ENCODE results near the gene SPTBN5.
A peak's percentile ranks its signal among the peaks of the same experiment; 100 is the strongest.
"Not testable (repeated sequence)": the region's sequence is repeated elsewhere in the genome, so short reads cannot be mapped to it uniquely, and the experiment has no call there.

The SPTBN5 gene

GRCh38 chr15:41840673-41841072 lies 53.2 kb downstream of the SPTBN5 start:
- no peak for DNase-seq

GRCh38 chr15:41839781-41840491 lies 53.9 kb downstream of the SPTBN5 start:
- no peak for DNase-seq

- DNase-seq: no peak
These were observed 55.4 kb downstream of the SPTBN5 start, which contains the start of gene PLA2G4B for GRCh38 chr15:41838400-41838897. Gene PLA2G4B, plus strand, starts transcription at chr15:41838847. Its CDS starts 67 bp downstream, at chr15:41838914.

GRCh38 chr15:41836713-41837454 lies 57.0 kb downstream of the SPTBN5 start:
- DNase-seq: no peak

GRCh38 chr15:41836073-41836472 lies 57.8 kb downstream of the SPTBN5 start:
- no peak for DNase-seq

GRCh38 chr15:41834096-41834495 lies 59.8 kb downstream of the SPTBN5 start:
- DNase-seq: no peak

- peak; percentile 6 for DNase-seq
These were observed 61.0 kb downstream of the SPTBN5 start for GRCh38 chr15:41832875-41833274.

GRCh38 chr15:41832208-41832607 lies 61.6 kb downstream of the SPTBN5 start:
- DNase-seq: no peak

- DNase-seq: not testable (repeated sequence)
These were observed 62.6 kb downstream of the SPTBN5 start for GRCh38 chr15:41831291-41831690.

GRCh38 chr15:41829959-41830646 lies 63.8 kb downstream of the SPTBN5 start:
- no peak for DNase-seq

GRCh38 chr15:41828807-41829141 lies 65.1 kb downstream of the SPTBN5 start:
- DNase-seq: no peak

- DNase-seq: peak; percentile 78
These were observed 65.7 kb downstream of the SPTBN5 start, which contains the start of gene JMJD7 for GRCh38 chr15:41827880-41828806. Gene JMJD7, plus strand, starts transcription at chr15:41828092. Its CDS starts 33 bp downstream, at chr15:41828125.

GRCh38 chr15:41827290-41827879 lies 66.5 kb downstream of the SPTBN5 start:
- no peak for DNase-seq

GRCh38 chr15:41825572-41826535 lies 68.0 kb downstream of the SPTBN5 start:
- no peak for DNase-seq

- no peak for DNase-seq
These were observed 68.7 kb downstream of the SPTBN5 start for GRCh38 chr15:41825145-41825544.

- DNase-seq: no peak
These were observed 69.6 kb downstream of the SPTBN5 start for GRCh38 chr15:41824062-41824745.

GRCh38 chr15:41823502-41823901 lies 70.4 kb downstream of the SPTBN5 start:
- DNase-seq: no peak

- DNase-seq: no peak
These were observed 70.9 kb downstream of the SPTBN5 start for GRCh38 chr15:41822957-41823356.

GRCh38 chr15:41822471-41822870 lies 71.4 kb downstream of the SPTBN5 start:
- no peak for DNase-seq

GRCh38 chr15:41821831-41822230 lies 72.0 kb downstream of the SPTBN5 start:
- DNase-seq: no peak

Data from kidney glomerular epithelial cell (primary cell).